Activated CD8-positive, alpha-beta memory T cell treated with anti-CD3 and anti-CD28 coated beads for 1 hour (primary cell): ENCODE data around the gene NTM.

Source experiments
- DNase-seq, 2 donors: peaks; one replicate each; pipeline ENCODE4 v3.0.0-alpha.2; 2020; ENCODE audit warnings: low read depth in 1 of 2; ENCODE audit errors: extremely low read depth in 1 of 2

The NTM gene

DNA sequence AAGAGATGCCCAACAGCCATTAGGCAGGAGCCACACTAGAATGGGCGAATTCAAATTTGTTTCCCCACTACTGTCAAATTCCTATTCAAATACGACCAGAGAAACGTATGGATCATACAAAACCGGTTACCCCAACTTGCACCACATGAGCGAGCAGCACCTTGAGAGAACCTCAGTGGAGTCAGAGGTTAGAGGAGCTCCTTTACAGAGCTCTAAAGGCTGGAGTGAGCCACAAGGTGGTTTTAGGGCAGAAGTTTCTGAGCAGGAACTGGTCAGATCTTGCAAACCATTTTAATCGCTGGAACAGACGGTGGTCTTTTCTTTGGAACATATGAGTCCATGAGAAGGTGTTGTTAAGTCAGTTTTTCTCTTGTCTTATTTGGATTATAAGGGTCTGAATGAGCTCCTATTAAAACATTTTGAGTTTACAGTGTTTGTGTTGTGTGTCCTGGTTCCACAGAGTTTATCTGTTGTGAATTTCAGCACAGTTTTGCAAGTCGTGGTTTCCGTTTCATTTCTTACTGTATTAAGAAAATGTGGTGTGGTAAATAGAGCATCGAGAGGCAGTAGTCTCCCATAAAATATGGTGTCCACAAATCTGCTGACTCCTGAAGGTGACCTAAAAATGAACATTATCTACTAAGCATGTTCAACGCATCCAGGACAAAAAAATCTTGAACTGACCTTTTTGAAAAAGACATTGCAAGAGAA lies 471.7 kb downstream of the NTM start:
- DNase-seq = no peak

- DNase-seq = no peak
These were observed 474.8 kb downstream of the NTM start for GRCh38 chr11:131845255-131845654.

DNA sequence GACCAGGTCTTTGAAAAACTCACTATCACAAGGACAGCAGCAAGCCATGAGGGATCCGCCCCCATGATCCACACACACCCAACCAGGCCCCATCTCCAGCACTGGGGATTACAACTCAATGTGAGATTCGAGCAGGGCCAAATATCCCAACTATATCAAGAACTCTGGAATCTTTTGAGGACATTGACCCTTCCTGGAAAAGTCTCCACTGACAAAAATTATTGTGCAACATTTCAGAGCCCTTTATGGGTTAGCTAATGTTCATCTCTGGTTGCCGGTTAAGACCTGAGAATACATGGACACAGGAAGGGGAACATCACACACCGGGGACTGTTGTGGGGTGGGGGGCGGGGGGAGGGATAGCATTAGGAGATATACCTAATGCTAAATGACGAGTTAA lies 479.1 kb downstream of the NTM start:
- DNase-seq = no peak

DNA sequence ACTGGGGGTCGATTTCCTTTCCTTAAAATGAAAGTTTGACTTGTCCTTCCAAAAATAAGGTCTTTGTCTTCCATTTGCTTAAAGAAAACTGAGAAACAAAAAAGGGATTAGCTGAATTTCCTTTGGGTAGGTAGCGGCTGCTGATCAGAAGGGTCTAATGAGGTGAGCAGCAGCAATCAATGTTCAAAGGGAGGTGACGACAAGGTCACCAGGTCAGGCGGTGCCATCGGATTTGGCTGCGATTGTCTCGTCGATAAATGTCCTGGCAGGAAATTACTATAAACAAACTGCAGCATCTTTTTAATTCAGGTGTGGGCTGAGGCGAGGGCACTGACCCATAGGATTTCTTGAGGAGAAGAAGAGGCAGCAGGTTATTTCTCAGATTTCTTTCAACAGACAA lies 480.1 kb downstream of the NTM start:
- DNase-seq = no peak

GRCh38 chr11:131851964-131852755 lies 481.7 kb downstream of the NTM start:
- DNase-seq = no peak

- no peak for DNase-seq
These were observed 482.3 kb downstream of the NTM start for GRCh38 chr11:131852757-131853156.

DNA sequence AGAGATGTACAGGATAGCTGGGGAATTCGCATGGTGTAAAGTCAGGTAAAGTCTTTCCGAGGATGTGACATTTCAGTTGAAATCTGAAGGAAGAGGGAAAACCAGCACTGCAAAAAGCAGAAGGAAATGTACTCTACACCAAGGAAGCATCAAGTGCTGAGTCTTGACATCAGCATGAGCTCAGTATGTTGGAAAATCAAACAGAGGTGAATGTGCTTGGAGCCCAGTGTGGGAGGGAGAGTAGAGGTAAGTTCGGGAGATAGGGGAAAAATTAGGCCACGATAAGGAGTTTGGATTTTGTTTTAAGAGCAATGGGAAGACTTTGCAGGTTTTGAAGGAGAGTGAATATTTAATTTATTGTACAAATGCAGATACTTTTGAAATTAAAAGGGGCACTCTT lies 484.0 kb downstream of the NTM start:
- no peak for DNase-seq

DNA sequence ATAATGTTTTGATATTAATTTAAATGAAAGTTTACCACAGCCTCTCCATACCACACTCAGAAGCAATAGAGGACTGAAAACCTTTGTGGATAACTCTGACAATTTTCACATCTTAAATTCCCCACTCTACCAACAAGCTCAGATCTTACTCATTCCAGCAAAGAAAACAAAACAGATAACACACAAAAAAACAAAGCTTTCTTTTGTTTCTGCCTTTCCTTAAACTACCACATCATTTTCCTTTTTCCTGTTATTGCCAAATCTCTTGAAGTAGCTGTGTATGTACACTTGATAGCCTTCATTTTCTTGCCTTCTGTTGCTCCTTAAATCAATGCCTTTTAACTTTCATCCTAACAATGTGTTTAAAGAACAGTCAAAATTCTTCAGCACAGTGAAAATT lies 484.9 kb downstream of the NTM start:
- DNase-seq = no peak

DNA sequence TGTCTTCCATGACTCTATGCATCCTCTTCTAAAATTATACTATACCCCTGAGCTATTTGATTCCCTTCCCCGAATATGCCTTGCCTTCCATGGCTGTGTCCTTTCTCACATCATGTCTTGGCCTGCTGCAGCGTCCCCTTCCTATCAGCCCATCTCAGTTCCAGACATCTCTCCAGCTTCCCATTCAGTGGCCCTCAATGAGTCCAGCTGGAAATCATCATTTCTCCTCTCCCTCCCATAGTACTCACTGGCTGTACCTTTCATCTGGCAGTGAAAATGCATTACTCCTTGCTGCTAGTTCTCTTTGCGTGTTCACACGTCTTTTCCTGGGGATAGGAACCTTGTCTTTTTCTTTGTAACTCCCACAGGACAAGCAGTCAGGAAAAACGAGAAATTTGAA lies 486.8 kb downstream of the NTM start:
- DNase-seq = no peak

DNA sequence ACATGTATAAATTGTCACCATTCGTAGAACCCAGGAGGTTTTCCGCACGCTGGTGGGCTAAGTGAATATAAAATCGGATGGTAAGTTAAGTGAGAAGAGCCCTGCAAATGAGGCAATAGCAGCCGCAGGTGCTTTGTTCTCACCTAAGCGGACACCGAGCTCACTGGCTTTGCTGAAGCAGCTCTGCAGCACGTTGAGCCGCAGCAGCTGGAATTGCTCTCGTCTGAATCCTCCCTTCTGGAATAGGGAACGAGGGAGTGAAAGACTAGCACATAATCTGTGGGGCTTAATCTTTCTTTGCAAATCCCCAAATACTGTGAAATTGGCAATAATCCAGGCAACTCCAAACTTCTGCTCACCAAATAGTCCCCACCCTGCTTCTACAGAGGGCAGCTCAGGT lies 488.1 kb downstream of the NTM start:
- no peak for DNase-seq

DNA sequence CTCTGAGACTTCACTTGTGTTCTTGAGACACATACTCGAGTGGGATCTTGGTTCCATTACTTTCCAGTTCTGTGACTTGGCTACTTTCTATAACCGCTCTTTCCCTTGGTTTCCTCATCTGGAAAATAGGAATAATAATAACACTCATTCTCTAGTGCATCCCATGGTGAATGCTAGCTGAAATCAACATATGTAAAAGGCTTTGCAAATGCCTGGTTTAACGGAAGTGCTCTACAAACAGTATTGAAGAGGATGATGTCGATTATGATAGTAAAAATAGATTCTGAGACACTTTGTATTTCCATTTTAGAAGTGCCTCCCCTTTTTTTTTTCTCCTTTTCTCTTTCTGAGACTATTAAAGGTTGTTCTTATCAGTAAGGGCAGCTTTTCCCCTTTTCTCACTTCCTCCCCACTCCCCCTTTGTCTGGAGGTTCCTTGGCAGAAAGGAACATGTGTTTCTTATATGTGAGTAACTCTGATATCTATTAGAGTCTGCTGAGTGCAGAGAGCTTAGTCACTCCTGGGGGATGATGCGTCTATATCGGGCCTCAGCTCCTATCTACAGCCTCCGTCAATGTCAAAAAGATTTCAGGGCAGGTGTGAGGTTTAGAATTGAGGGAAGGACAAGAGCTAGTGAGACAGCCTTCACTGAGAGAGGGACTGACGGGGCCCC lies 489.3 kb downstream of the NTM start:
- no peak for DNase-seq

GRCh38 chr11:131864228-131864627 lies 493.8 kb downstream of the NTM start:
- DNase-seq = no peak

- DNase-seq = no peak
These were observed 495.4 kb downstream of the NTM start for GRCh38 chr11:131865860-131866259.

- DNase-seq = no peak
These were observed 496.4 kb downstream of the NTM start for GRCh38 chr11:131866535-131867400.

DNA sequence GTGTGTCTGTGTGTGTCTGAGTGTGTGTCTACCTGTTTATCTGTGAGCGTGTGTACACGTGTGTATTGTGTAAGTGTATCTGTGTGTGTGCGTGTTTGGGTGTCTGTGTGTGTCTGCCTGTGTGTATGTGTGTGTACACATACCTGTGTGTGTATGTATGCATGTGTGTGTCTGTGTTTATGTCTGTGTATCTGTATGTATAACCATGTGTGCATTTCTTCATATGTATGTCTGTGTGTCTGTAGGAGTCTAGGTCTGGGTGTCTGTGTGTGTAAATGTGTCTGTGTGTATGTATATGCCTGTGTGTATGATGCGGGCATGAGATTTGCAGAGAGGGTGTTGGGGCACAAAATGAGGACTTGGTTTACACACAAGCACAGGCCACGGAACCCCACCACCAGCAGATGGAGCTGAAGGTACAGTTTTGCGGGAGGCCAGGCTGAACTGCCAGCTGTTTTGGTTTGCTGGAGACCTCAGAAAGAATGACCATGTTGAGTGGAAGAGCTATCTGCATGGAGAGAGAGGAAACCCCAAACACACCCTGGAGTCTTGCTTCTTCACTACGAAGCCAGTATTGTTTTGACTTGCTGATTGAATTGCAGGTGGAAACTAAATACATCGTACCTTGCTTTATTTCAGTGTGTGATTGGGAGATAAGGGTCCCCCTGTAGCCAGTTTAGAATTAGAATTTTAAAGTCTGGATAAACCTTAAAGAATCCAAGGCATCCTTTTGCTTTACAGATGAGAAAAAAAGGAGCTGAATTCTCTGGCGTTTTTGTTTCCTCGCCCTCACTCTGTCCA lies 497.2 kb downstream of the NTM start:
- no peak for DNase-seq

- DNase-seq = no peak
These were observed 498.5 kb downstream of the NTM start for GRCh38 chr11:131868629-131869507.

DNA sequence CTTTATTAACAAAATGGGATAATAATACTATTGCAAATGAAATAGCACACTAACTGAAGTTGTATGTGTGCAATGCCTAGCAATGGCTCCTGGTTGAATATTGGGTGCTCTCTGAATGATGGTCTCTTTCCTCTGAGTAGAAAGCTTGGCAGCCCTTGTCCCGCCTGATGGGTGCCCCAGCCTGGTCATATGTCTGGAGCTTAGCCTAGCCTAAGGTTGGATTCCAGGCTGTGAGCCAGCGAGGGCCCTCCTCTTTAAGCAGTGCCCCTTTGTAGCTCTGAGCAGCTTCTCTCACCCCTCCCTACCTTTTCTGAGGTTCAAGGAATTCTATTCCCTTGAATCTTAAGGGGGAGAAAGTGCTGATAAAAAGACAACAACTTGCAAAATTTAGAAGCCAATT lies 499.9 kb downstream of the NTM start:
- DNase-seq = no peak

DNA sequence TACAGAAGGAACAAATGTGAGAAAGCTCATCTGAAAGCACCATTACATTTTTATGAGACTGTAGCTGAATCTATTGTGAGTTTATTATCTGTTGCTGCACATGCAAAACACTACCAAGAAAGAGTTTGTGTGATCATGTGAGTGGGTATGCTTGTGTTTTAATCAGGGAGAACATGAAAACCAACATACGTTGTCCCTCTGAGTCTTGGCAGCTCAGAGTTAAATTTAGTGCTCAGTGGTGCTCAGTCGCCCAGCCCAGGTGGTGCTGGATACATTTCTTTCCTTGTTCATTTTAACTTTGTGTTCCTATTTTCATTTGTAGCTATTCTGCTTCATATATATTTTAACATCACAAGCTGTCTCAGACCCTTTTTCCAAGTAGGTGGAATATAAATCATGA lies 500.6 kb downstream of the NTM start:
- DNase-seq = no peak

GRCh38 chr11:131874070-131874469 lies 503.7 kb downstream of the NTM start:
- DNase-seq = no peak
